Liver (tissue), 3 donors: ENCODE data around the gene CCDC141.

Source experiments
- JUND ChIP-seq, 2 donors: IDR thresholded peaks; 2 replicates each; pipeline ENCODE4 v1.6.1; 2016; ENCODE audit warnings: antibody characterized with exemption in 2 of 2
- NR2F2 ChIP-seq: IDR thresholded peaks from 2 replicates; pipeline ENCODE4 v1.6.1; 2016; ENCODE audit warnings: antibody characterized with exemption
- YY1 ChIP-seq: IDR thresholded peaks from 2 replicates; pipeline ENCODE4 v1.6.1; 2016; ENCODE audit warnings: antibody characterized with exemption, mild to moderate bottlenecking
- TF ChIP-seq, protein P1 (sequence below): fragments of 150-350 bp; IDR thresholded peaks from 2 replicates; pipeline ENCODE4 v1.5.1; 2017; ENCODE audit warnings: improper control_type of control experiment, low read depth, low read length; ENCODE audit not compliant: missing input control
- TF ChIP-seq, protein P2 (sequence below): IDR thresholded peaks from 2 replicates; pipeline ENCODE4 v1.6.1; 2016; ENCODE audit warnings: antibody characterized with exemption, mild to moderate bottlenecking
- donor health status: healthy.
- donor health status: healthy.

DNA sequence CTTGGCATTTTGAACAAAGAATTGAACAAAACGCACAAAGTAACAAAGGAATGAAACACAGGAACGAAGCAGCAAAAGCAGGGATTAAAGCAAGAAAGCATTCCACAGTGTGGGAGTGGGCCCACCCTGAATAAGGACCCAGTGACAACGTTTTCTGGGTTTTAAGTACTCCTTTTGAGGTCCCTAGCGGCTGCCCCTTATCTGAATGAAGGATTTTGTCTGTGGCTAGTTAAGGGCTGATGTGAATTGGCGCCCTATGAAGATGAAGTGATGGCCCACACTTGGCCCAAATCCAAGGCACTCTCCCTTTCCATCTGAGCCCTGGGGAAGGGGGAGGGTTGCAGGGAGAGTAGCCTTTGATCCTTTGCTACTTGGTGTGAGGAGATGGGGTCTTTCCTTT, 7.8 kb upstream of the CCDC141 start:
- TF ChIP-seq, protein P1, sequence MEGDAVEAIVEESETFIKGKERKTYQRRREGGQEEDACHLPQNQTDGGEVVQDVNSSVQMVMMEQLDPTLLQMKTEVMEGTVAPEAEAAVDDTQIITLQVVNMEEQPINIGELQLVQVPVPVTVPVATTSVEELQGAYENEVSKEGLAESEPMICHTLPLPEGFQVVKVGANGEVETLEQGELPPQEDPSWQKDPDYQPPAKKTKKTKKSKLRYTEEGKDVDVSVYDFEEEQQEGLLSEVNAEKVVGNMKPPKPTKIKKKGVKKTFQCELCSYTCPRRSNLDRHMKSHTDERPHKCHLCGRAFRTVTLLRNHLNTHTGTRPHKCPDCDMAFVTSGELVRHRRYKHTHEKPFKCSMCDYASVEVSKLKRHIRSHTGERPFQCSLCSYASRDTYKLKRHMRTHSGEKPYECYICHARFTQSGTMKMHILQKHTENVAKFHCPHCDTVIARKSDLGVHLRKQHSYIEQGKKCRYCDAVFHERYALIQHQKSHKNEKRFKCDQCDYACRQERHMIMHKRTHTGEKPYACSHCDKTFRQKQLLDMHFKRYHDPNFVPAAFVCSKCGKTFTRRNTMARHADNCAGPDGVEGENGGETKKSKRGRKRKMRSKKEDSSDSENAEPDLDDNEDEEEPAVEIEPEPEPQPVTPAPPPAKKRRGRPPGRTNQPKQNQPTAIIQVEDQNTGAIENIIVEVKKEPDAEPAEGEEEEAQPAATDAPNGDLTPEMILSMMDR: no peak
- TF ChIP-seq NR2F2: no peak
- no peak for TF ChIP-seq JUND (IDR thresholded peaks at IDR 0.05)
- TF ChIP-seq YY1: no peak
- TF ChIP-seq, protein P2, sequence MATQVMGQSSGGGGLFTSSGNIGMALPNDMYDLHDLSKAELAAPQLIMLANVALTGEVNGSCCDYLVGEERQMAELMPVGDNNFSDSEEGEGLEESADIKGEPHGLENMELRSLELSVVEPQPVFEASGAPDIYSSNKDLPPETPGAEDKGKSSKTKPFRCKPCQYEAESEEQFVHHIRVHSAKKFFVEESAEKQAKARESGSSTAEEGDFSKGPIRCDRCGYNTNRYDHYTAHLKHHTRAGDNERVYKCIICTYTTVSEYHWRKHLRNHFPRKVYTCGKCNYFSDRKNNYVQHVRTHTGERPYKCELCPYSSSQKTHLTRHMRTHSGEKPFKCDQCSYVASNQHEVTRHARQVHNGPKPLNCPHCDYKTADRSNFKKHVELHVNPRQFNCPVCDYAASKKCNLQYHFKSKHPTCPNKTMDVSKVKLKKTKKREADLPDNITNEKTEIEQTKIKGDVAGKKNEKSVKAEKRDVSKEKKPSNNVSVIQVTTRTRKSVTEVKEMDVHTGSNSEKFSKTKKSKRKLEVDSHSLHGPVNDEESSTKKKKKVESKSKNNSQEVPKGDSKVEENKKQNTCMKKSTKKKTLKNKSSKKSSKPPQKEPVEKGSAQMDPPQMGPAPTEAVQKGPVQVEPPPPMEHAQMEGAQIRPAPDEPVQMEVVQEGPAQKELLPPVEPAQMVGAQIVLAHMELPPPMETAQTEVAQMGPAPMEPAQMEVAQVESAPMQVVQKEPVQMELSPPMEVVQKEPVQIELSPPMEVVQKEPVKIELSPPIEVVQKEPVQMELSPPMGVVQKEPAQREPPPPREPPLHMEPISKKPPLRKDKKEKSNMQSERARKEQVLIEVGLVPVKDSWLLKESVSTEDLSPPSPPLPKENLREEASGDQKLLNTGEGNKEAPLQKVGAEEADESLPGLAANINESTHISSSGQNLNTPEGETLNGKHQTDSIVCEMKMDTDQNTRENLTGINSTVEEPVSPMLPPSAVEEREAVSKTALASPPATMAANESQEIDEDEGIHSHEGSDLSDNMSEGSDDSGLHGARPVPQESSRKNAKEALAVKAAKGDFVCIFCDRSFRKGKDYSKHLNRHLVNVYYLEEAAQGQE: no peak
